SJCRH30 (cell line): ENCODE results near the gene AQP6. TPM values are rescaled to one million over a fixed set of nuclear protein-coding genes. Genes with fewer than 3 reads are reported as not detected.

ENCODE experiments used
- DNase-seq, 2 experiments: peaks; one replicate each; pipeline ENCODE4 v3.0.0-alpha.2; 2015 to 2020
- H3K27ac ChIP-seq: fragments of 250-450 bp; sonication (Bioruptor Pico); 2 replicates; pipeline ENCODE4 v1.5.1; 2020; ENCODE audit warnings: mild to moderate bottlenecking, moderate library complexity
- H3K27me3 ChIP-seq: fragments of 250-450 bp; sonication (Bioruptor Pico); 2 replicates; pipeline ENCODE4 v1.5.1; 2020; ENCODE audit warnings: mild to moderate bottlenecking, moderate library complexity
- H3K36me3 ChIP-seq: fragments of 250-450 bp; sonication (Bioruptor Pico); 2 replicates; pipeline ENCODE4 v1.5.1; 2020; ENCODE audit warnings: mild to moderate bottlenecking, moderate library complexity
- H3K4me1 ChIP-seq: fragments of 250-450 bp; sonication (Bioruptor Pico); 2 replicates; pipeline ENCODE4 v1.5.1; 2020; ENCODE audit warnings: mild to moderate bottlenecking, moderate library complexity
- H3K4me3 ChIP-seq: fragments of 250-450 bp; sonication (Bioruptor Pico); 2 replicates; pipeline ENCODE4 v1.5.1; 2020; ENCODE audit warnings: mild to moderate bottlenecking, moderate library complexity
- H3K9me3 ChIP-seq: fragments of 250-450 bp; sonication (Bioruptor Pico); replicated peaks from 2 replicates; pipeline ENCODE4 v1.5.1; 2020; ENCODE audit warnings: mild to moderate bottlenecking, moderate library complexity
- total RNA-seq: library from RNA; depleted of rRNA; stranded (reverse); fragments of >200 nt; shearing (Covaris generic); gene quantifications from 2 replicates; pipeline ENCODE4 v1.2.3, GENCODE V29; 2014; rRNA removed

Gene AQP6
- total RNA-seq, 1 experiment from 2014 or later, result not detected

DNA sequence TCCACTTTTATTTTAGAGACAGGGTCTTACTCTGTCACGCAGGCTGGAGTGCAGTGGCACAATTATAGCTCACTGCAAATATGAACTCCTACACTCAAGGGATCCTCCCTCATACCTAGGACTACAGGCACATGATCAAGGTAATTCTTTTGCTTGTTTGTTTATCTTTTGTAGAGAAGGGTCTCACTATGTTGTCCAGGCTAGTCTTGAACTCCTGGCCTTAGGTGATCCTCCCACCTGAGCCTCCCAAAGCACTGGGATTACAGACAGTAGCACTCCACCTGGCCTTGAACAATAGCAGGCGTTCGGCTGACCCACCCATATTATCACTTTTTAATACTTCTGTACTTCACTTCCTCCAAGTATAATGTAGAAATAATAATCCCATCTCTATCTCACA is 53.9 kb downstream of the AQP6 start:
- Histone ChIP-seq H3K9me3 (no peaks in the 10 kb centered on the region), H3K36me3 (peaks cover 11% of the 10 kb centered on the region; the same call in 1 of the 2 replicates), H3K4me3 (no peak overlapping the region), H3K27ac (no peak overlapping the region), H3K4me1 (peaks cover 2% of the 10 kb centered on the region), H3K27me3 (no peaks in the 10 kb centered on the region; the same call in 1 of the 2 replicates)
- no peak for DNase-seq

Other genes with a start within 250 kb of the AQP6 start
- gene TMBIM6, start 231.4 kb upstream of the AQP6 start, total RNA-seq, result 400 TPM in 2 replicates
- 80.1 and 80.7 TPM in 2 replicates for gene NCKAP5L, start 144.5 kb upstream of the AQP6 start, total RNA-seq
- gene BCDIN3D, start 129.8 kb upstream of the AQP6 start, total RNA-seq, result 4.7 and 5.3 TPM in 2 replicates
- gene FAIM2, start 69.0 kb upstream of the AQP6 start, total RNA-seq, result 0.58 and 0.67 TPM in 2 replicates
- not detected in 2 replicates for gene AQP2, start 22.2 kb upstream of the AQP6 start, total RNA-seq
- 0.18 TPM in 1 of 2 replicates, not detected in the other for gene AQP5, start 11.1 kb upstream of the AQP6 start, total RNA-seq
- 148 and 152 TPM in 2 replicates for gene RACGAP1, start 52.5 kb downstream of the AQP6 start, total RNA-seq
- gene ASIC1, start 84.6 kb downstream of the AQP6 start, total RNA-seq, result 7.5 and 8.9 TPM in 2 replicates
- 79.7 and 84.2 TPM in 2 replicates for gene SMARCD1, start 112.4 kb downstream of the AQP6 start, total RNA-seq
- 0.23 and 0.24 TPM in 2 replicates for gene GPD1, start 131.1 kb downstream of the AQP6 start, total RNA-seq
- 25.3 and 36.3 TPM in 2 replicates for gene COX14, start 139.3 kb downstream of the AQP6 start, total RNA-seq
- 43.4 and 58.7 TPM in 2 replicates for gene CERS5, start 194.4 kb downstream of the AQP6 start, total RNA-seq